GM18526 (cell line): Measurements from ENCODE around the gene RAB3A.

ENCODE experiments used
- POLR2A ChIP-seq: IDR thresholded peaks from 3 replicates; pipeline ENCODE4 v1.6.1; 2011; ENCODE audit not compliant: insufficient read length; ENCODE audit errors: extremely low read depth

RAB3A gene

GRCh38 chr19:18192673-18193387 lies 11.0 kb downstream of the RAB3A start, which contains the start of gene MPV17L2:
Gene MPV17L2, plus strand, starts transcription at chr19:18193218. Its CDS starts 64 bp downstream, at chr19:18193282.
- TF ChIP-seq POLR2A = peak; percentile 64

- TF ChIP-seq POLR2A = no peak
These were observed 12.2 kb downstream of the RAB3A start for GRCh38 chr19:18191640-18192062.

GRCh38 chr19:18190278-18190677 lies 13.6 kb downstream of the RAB3A start:
- no peak for TF ChIP-seq POLR2A

- no peak for TF ChIP-seq POLR2A
These were observed 18.3 kb downstream of the RAB3A start for GRCh38 chr19:18185538-18185937.

GRCh38 chr19:18183529-18183928 lies 20.3 kb downstream of the RAB3A start:
- no peak for TF ChIP-seq POLR2A

- TF ChIP-seq POLR2A = no peak
These were observed 23.9 kb downstream of the RAB3A start for GRCh38 chr19:18179957-18180356.

GRCh38 chr19:18176367-18177310 lies 27.2 kb downstream of the RAB3A start:
- TF ChIP-seq POLR2A = no peak

- no peak for TF ChIP-seq POLR2A
These were observed 28.9 kb downstream of the RAB3A start for GRCh38 chr19:18174983-18175382.

- peak; percentile 99 for TF ChIP-seq POLR2A
These were observed 30.1 kb downstream of the RAB3A start, which contains the start of gene IFI30 for GRCh38 chr19:18173572-18174288. Gene IFI30, plus strand, starts transcription at chr19:18173813. Its CDS starts 29 bp downstream, at chr19:18173842.

- no peak for TF ChIP-seq POLR2A
These were observed 30.7 kb downstream of the RAB3A start for GRCh38 chr19:18173054-18173571.

- no peak for TF ChIP-seq POLR2A
These were observed 31.4 kb downstream of the RAB3A start for GRCh38 chr19:18172331-18173053.

- peak; percentile 18 for TF ChIP-seq POLR2A
These were observed 32.1 kb downstream of the RAB3A start for GRCh38 chr19:18171605-18172327.

GRCh38 chr19:18170714-18171255 lies 33.1 kb downstream of the RAB3A start:
- no peak for TF ChIP-seq POLR2A
